Measurements from ENCODE around the gene POLR3H.

DNA sequence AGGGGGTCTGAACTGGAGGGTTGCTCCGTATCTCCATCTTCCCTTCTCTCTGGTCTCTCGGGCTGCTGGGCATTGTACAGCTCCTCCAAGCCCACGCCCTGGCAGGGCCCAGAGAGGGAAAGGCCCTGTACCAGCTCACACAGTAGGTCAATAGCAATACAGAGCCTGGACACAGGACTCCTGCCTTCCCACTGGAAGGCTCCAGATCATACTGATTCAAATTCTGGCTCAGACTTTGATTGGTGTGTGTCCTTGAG lies 23.2 kb upstream of the POLR3H start:
- TF ChIP-seq CTCF (IDR thresholded peaks at IDR 0.05) (no peak), POLR2A (IDR thresholded peaks at IDR 0.05) (no peak), EP300 (IDR thresholded peaks at IDR 0.05) (no peak), POLR2AphosphoS5 (IDR thresholded peaks at IDR 0.05) (no peak)

All from gastroesophageal sphincter (tissue), 3 donors.